HG02970 (cell line): ENCODE data around the gene MEF2C.

Source experiments
- ATAC-seq: cut with Tn5 transposase; IDR thresholded peaks from one replicate; pipeline ENCODE4 v1.9.1; 2021; ENCODE audit warnings: mild to moderate bottlenecking, moderate library complexity, moderate number of reproducible peaks; ENCODE audit not compliant: unreplicated experiment, low FRiP score

The MEF2C gene

DNA sequence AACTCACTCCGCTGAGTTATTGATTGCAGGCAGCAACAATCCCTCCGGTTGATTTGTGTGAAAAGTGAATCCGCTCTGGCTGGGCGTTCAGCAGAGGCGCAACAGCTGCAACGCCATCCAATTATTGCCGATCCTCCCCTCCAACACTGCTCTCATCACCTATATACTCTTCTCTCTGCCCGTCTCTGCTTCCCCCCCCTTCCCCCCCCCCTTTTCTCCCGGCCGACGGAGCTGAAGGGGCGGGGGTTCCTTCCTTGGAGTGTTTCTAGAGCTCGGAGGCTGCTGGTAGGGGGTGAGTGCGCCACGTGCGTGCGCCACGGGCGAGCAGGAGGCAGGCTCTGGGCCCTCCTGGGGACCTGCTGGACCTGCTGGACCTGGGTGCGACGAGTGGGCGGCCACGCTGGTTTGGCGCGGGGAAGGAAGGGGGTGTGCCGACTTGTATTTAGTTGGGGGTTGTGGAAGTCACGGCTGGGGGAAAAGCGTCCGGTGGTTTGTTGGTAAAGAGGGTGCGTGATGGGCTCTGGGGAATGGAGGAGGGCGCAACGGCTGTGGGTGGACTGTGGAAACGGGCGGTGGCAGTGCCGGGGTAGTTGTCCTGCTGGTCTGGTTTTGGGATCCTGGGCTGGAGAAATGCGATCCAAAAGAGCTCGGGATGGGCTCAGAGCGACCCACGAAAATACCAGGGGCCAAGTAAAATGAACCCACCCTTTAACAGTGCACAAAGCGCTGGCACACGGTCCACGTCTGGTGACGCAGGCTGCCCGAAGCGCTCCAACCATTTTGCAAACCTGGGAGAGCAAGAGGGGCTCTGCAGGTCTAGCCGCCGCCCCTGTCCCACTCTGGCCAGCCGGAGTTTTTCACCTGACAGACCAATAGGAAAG is 6.4 kb upstream of the MEF2C start:
- ATAC-seq: no peak

DNA sequence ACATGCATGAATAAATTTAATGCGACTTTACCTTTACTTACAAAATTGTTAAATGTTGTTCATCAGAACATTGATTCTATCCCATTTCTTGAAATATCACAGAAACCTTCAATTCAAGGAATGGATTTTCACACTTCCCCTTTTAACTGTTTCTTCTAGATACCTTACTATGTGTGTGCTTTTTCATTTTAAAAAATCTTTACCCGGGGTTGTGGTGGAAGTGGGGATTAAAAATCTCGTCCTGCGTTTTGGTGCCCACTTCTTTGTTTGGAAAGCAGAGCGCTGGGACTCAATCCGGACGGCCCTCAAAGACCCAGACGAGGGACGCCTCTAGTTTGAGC is 5.8 kb upstream of the MEF2C start:
- no peak for ATAC-seq

DNA sequence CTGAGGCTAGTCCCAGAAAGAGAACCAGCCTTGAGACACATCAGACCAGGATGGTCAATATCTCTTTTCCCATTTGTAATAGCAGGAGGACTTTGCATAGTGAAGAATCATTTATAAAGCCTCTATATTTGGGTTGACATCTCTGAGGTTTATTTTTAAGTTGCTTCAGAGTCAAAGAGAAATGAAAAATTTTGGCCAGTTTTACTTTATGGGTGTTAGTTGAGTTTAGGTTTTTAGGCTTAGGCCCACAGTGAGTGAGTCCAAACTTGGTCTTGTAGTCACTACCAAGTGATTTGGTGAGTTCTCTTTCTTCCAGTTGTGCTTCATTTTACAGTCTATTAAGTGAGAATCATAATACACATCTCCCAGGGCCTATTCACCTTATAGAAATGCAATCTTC is 5.3 kb upstream of the MEF2C start:
- ATAC-seq: no peak

DNA sequence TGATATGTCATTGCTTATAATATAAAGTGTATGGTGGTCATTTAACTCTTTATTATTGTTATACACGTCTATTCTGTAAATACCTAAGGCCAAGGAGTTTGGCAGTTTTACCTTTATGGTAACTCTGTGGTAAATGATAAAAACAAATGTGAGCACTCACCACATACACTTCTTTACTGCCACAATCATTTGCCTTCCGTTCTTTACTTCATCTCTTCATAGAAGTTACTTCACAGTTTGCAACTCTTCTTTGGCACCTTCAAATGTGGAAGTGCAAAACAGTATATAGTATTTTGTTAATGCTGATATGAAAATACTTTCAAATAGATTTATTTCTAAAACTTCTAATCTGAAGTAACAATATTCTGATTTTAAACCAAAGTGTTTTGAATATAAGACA is 4.4 kb upstream of the MEF2C start:
- no peak for ATAC-seq

DNA sequence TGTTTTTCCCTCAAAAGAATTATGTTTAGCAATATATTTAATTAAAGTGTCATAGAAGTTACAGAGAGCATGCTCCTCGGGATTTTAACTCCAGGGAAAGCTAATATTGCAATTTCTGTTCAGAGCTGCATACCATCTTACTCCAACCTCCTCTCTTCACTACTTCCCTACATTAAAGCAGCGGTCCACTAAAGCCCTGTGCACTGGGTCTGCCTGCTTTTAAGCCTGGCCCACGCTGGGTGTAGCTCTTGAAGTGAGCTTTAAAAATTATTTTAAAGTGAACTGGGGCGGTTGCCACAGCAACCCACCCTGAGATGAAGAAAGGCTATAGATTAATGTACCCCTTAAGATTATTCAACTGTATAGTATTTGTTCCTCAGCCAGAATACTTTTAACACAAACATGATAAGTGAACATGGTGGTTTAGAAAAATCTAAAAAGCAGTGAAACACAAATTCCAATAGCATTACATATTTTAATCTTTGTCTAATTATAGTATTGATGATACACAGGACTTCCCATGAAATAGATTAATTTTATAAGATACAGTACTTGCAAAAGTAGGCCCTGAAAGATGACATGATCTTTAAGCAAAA is 3.9 kb upstream of the MEF2C start:
- ATAC-seq: no peak

GRCh38 chr5:88886252-88886651 is 3.3 kb upstream of the MEF2C start:
- no peak for ATAC-seq

DNA sequence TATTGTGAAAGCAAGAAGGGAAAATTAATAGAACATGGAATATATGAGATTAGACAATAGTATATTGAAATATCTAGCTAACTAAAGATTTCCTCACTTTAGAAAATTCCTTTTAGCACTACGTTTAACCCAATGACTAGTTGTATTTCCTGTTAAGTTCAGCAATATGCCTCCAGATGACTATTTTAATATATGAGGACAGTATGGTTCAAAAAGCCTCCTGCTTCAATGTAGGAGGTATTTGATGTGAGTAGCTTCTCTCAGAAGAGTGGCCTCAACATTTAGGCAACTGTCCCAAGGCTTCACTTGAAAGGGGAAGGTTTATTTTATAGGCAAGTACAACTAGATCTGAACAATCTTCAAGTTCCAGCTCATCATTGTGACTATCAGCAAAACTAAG is 2.0 kb upstream of the MEF2C start:
- ATAC-seq: no peak

- ATAC-seq: no peak
Observed at GRCh38 chr5:88884608-88884877, 1.6 kb upstream of the MEF2C start.

DNA sequence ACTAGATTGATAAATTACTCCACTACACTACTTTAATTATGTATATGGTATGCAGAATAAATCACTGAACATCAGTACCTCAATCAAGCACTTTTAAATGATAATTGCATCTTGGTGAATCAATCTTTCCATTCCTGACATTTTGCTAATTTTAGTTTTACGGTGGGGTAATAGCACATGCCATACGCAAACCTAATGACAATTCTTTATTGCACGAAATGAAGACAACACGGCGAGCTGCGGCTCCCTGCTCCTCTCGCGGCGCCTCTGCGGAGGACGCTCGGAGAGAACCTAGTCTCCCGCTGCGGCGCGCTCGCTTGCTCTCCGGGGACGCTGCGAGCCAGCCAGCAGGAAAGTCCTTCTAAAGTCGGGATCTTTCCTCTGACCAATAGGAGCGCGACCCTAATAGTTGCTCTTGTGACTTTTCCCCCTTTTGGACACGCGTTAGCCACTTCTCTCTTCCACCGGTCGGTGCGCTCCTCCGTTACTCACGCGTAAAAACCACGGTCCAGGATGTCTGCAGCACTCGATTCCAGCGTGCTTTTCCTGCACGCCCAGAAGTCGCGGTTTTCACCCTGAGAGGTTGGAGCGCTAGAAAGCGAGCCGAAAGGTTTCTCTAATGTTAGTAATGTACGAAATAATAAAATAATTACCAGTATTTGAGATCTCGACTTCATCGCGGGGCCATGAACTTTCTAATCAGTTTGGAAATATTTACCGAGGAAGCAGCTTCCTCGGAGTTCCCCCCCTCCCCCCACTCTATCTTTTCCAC is 1.0 kb upstream of the MEF2C start:
- no peak for ATAC-seq

GRCh38 chr5:88882276-88883038 is 527 bp downstream of the MEF2C start:
- no peak for ATAC-seq

- no peak for ATAC-seq
Observed at GRCh38 chr5:88881571-88881971, 1.4 kb downstream of the MEF2C start.

DNA sequence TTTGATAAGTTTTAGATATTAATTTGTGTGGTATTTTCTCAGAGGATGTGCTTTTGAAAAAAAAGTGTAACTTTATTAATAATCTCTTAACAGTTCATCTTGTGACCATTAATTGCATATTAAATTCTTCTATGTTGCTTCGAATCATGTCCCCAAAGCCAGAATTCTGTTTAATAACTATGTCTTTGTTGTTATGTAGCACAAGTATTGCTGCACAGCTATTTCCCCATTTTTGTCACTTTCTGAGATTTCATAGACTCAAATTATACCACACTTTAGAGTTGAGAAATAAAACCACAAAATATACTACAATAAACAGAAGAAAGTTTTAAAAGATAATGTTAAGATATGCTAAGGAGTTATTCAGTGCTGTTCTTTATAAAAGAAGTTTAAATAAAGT is 2.8 kb downstream of the MEF2C start:
- no peak for ATAC-seq

DNA sequence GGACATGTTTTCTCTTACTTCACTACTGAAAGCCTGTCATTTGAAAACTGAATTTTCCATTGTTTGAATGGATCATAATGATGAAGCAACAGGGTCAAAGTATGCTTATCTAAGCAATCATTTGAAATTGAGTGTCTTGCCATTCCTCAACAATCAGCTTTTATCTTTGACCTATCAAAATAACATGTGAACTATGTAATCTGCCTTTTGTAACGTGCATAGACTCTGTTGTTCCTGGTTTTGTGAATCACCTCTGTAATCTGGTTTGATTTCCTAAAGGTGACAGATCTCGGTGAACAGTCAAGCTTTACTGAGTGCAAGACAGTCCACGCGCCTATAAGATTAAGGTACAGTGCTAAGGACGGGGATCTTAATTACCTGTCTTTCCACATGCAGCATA is 3.3 kb downstream of the MEF2C start:
- ATAC-seq: no peak

DNA sequence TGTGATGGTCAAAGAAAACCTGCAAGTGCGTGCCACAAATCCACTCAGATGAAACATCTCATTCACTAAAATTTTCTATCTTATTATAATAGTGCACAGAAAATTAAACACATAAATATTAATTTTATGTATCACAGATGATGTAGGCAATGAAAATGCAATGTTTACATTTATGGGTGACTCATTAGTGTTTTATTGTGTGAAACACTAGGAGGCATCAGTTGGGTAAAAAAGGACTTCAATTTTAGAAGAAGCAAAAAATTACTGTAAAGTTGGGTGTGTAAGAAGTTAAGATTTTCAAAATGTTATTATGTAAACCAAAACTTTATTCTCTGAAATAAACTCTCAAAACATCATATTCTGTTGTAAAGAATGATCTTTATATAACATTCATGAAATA is 4.0 kb downstream of the MEF2C start:
- ATAC-seq: no peak

DNA sequence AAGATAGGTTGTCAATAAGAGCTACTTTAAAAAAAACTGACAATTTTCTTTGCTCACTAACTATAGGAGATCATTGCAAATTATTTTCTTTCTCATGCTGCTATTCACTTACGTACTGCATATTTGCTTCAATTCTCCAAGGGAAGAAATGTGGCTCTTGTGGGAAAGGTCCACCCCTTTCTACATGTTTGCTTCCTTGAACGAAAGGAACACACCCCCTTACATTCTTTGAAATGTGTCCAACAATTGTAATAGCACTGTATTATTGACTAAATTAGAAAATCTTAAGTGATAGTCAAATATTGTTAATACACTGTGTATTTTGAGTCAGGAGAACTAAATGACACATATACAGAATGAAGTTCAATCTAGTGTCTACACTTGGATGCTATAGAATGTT is 5.2 kb downstream of the MEF2C start:
- ATAC-seq: no peak

DNA sequence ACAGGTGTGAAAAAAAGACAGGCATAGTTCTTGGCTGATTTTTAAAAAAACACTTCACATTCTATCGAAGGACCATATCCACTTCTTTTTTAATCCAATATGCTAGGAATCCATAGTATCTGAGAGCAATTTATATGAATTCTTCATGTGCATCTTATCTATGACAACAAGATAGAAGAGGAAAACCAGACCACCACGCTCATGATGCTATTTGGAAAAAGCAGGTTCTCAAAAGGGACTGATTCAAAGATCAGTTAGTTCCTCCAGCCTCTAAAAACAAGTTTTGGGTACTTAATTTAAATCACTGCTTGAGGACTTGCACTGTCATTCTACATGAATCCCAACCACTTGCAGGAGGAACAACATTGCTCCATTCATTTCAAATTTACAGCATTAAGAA is 6.3 kb downstream of the MEF2C start:
- ATAC-seq: no peak

- no peak for ATAC-seq
Observed at GRCh38 chr5:88875341-88876234, 7.4 kb downstream of the MEF2C start.

DNA sequence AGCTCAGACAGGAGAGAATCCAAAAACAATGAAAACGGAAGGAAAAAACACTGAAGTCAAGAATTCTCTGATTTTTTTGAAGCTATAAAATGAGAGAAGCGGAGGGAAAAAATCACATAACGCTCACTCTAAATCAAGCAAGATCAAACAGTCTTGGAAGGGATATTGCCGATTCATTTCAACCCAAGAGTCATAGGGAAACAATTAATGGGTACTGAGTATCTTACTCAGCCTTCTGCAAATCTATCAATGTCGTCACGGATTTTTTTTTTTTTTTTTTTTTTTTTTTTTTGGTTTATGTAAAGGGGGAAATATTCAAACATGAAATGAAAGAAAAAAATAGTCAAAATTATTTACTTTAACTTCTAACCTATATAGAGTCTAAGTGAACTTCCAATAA is 9.5 kb downstream of the MEF2C start:
- no peak for ATAC-seq

DNA sequence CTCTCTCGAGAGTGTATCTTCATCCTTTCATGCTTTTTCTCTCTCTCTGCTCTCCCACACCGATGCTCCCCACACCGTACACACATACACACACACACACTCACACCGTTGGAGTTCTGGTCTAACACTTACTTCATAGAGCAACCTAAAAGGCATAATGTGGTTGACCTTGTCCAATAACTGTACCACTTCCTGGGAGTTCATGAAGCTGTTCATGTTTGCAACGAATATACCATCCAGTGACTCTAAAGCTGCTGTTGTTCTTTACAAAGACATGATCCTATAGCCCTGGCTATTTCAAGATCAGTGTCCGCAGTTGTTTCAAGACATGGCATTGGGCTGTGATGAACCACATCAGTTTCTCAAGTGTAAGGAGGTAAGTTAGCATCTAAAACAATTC is 10.0 kb downstream of the MEF2C start:
- no peak for ATAC-seq

DNA sequence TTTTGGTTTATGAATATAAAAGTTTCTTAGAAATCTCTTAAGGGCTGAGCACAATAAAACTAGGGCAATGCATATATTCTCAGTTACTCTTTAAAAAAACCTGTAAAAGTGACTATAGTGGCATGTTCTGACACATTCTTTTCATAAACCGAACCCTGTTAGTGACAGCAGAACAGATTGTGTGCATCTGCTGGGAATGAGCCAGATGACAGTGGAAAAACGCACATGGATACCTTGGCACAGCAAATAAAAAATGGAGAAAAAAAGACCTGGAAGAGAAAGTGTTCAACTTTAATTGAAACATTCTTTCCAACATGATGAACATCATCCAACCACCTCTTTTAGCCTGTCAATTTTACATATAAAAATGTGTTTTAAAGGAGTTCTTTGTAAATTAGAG is 12.7 kb downstream of the MEF2C start:
- no peak for ATAC-seq
